Epithelial cell of proximal tubule (primary cell): ENCODE data around the gene CLCF1. TPM values are rescaled to one million over a fixed set of nuclear protein-coding genes. Genes with fewer than 3 reads are reported as not detected.

Experiments
- DNase-seq: peaks from one replicate; pipeline ENCODE4 v3.0.0-alpha.2; 2011; ENCODE audit warnings: low read depth
- H3K4me3 ChIP-seq: 2 replicates; pipeline ENCODE4 v1.5.1; 2011; ENCODE audit warnings: low read depth, mild to moderate bottlenecking, low read length
- total RNA-seq: library from RNA; depleted of rRNA; stranded (reverse); fragments of >200 nt; gene quantifications from 2 replicates; pipeline ENCODE4 v1.2.3, GENCODE V29; 2015
- TF ChIP-seq, protein P1 (sequence below): conservative IDR thresholded peaks from 2 replicates; pipeline ENCODE4 v1.5.1; 2012; ENCODE audit warnings: low read depth, mild to moderate bottlenecking, low read length

The CLCF1 gene
- total RNA-seq, 1 donor from 2014 or later: 44.6 TPM

DNA sequence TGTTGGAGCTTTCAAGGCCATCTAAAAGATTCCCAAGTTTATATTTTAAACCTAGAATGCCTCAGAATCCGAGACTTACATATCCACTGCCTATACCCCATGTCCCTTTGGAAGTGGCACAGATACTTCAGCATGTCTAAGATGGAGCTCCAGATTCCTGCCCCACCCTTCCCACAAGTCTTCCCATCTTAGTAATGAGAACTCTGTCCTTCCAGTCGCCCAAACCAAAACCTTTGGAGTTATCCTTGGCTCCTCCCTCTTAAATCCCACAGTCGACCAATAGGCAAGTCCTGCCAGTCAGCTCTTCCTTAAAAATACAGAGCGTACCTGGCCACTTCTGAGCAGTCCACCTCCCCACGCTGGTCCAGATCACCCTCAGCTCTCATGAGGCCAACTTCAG lies 24.4 kb downstream of the CLCF1 start:
- H3K4me3 ChIP-seq: no peak overlapping the region
- TF ChIP-seq, protein P1, sequence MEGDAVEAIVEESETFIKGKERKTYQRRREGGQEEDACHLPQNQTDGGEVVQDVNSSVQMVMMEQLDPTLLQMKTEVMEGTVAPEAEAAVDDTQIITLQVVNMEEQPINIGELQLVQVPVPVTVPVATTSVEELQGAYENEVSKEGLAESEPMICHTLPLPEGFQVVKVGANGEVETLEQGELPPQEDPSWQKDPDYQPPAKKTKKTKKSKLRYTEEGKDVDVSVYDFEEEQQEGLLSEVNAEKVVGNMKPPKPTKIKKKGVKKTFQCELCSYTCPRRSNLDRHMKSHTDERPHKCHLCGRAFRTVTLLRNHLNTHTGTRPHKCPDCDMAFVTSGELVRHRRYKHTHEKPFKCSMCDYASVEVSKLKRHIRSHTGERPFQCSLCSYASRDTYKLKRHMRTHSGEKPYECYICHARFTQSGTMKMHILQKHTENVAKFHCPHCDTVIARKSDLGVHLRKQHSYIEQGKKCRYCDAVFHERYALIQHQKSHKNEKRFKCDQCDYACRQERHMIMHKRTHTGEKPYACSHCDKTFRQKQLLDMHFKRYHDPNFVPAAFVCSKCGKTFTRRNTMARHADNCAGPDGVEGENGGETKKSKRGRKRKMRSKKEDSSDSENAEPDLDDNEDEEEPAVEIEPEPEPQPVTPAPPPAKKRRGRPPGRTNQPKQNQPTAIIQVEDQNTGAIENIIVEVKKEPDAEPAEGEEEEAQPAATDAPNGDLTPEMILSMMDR: no peak
- no peak for DNase-seq

DNA sequence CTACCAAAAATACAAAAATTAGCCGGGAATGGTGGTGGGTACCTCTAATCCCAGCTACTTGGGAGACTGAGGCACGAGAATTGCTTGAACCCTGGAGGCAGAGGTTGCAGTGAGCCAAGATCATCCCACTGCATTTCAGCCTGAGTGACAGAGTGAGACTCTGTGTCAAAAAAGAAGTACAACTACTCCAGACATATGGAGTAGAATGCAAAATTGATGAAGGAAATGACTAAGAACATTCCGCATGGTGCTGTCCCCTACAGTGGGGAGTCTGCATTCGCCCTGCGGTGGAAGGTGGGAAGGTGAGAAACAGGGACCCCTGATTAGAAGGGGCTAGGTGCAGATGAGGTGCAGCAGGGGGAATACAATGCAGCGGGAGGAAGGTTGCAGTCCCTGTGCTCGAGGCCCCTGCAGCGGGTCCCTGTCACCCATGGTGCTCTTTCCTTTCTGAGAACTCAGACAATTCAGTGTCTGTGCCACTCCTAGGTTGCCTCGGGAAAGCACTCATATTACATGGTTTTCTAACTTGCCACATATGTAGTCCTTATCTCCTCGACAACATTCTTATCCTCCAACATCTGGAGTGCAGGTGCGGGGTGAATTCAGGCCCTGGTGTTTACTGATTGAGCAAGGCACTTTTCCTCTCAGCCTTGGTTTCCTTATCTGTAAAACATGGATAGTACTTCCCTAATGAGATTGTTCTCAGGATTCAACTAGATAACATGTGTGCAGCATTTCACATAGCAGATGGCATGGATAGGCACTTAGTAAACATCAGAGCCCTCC lies 25.2 kb downstream of the CLCF1 start:
- no peak overlapping the region for H3K4me3 ChIP-seq
- DNase-seq: no peak
- TF ChIP-seq, protein P1: no peak

DNA sequence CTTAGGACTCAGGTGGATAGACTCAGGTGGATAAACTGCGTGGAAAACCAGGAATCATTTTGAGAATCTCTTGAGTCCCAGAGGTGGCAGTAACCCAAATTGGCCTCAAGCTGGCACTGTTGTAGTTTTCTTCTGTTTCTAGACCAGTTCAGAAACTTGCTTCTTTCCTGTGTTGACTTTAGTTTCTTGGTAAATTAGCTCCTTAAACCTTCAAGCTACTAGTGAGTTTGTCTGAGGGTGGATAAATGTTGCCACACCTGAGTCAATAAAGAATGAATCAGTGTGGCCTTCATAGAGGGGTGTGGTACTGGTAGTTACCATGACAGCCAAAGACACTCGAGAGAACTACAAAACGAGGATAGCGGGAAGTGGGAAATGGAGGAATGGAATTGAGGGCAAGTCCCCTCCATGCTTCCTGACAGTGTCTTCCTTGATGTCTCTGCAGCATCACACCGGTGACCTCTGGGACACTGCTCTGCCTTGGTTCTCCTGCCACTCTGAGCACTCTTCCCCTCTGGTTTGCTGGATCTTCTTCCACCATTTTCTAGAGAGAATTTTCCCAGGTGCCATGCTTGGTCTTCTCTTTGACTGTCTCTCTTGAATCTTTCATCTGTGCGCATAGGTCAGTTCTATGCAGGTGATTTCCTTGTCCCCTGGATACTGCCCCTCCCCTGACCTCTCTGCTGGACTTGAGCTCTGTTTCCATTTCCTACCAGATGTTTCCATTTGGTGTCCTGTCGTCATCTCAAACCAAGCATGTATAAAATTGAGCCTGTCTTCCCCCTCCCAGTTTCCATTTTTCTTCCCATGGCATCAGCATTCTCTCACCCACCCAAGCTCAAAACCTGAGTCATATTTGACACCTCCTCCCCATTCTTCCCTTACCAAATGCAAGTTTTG lies 27.2 kb downstream of the CLCF1 start:
- no peak for DNase-seq
- TF ChIP-seq, protein P1: peak; percentile 93
- H3K4me3 ChIP-seq: no peak overlapping the region

DNA sequence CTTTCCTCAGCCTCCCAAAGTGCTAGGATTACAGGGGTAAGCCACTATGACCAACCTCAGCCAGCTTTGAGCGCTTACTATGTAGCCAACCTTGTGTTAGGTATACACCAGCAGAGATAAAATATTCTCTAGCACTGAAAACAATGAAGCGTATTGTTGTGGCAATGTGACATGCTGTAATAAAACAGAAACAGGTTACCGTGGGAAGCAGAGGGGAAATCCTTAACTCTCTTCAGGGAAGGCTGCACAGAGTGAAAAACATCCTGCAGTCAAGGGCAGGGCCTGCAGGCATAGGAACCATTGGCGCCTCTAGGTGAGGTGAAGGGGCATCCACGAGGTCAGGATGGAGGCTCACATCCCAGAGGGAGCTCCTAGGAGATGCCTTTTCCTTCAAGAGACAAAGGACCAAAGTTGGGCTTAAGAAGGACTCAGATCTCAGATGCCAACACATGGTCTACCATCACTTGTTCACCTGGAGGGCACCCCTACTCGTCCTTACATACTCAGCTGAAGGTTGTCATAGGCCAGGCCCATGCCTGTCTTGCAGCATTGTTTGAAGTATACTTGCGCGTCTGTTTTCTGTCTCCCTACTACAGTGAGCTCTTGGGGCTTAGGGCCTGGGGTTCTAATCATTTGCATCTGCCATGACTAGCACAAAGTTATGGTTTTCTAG lies 28.0 kb downstream of the CLCF1 start:
- no peak for DNase-seq
- TF ChIP-seq, protein P1: no peak
- no peak overlapping the region for H3K4me3 ChIP-seq

DNA sequence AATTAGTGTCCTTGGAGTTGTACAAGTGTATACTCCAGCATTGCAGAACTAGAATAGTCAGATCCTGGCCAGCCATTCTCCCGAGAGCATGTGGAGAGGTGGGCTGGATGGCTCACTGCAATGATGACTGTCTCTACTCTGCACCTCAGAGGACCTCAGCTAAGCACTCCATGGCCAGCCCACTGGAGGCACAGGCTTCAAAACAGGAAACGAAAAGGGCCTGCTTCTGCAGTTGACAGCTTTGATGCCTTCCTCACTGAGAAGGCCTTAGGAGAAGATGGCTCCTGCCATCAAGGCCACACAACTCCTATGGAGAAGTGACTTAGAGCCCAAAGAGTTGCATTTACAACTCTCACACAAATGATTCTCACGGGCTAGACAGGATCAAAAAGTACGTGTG lies 29.1 kb downstream of the CLCF1 start:
- DNase-seq: no peak
- TF ChIP-seq, protein P1: no peak
- no peak overlapping the region for H3K4me3 ChIP-seq

DNA sequence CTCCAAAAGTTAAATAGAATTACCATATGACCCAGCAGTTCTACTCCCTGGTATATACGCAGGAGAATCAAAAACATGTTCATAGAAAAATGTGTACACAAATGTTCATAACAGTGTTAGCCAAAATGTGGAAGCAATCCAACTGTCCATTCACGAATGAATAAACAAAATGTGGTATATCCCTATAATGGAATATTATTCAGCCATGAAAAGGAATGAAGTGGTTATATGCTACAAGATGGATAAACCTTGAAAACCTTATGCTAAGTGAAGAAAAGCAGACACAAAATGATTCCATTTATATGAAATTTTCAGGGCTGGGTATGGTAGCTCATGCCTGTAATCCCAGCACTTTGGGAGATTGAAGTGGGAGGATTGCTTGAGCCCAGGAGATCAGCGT lies 36.1 kb downstream of the CLCF1 start:
- H3K4me3 ChIP-seq: no peak overlapping the region
- DNase-seq: no peak
- TF ChIP-seq, protein P1: no peak
